ENCODE measurements around the gene BMP5. TPM values are rescaled to one million over a fixed set of nuclear protein-coding genes. Genes with fewer than 3 reads are reported as not detected.

BMP5 gene
- total RNA-seq = not detected in 2 replicates

GRCh38 chr6:55875400-55875799, at the start of gene BMP5:
BMP5 (minus strand) TSS chr6:55875590; CDS start chr6:55874865, 725 bp downstream.

Data from hair follicular keratinocyte (primary cell).